CD4-positive, CD25-positive, alpha-beta regulatory T cell (primary cell): ENCODE measurements around the gene MACIR. TPM values are rescaled to one million over a fixed set of nuclear protein-coding genes. Genes with fewer than 3 reads are reported as not detected.

ENCODE experiments used
- ATAC-seq, 2 donors: fragments of 150-1000 bp; cut with Tn5 transposase; one replicate each; pipeline ENCODE4 v1.10.0; 2021; ENCODE audit warnings: low read depth in 2 of 2, moderate number of reproducible peaks in 2 of 2, moderate library complexity in 1 of 2
- DNase-seq, 3 donors: peaks; one replicate each; pipeline versions ENCODE4 v3.0.0 to v3.0.0-alpha.2; 2012 to 2022; ENCODE audit warnings: mixed read lengths in 1 of 3
- H3K27ac ChIP-seq: one replicate; pipeline ENCODE4 v1.7.0; 2013; ENCODE audit warnings: mild to moderate bottlenecking, low read length; ENCODE audit not compliant: insufficient read depth, poor library complexity, severe bottlenecking
- H3K27me3 ChIP-seq: one replicate; pipeline ENCODE4 v1.7.0; 2013; ENCODE audit warnings: low read length; ENCODE audit not compliant: control insufficient read depth, insufficient read depth
- H3K36me3 ChIP-seq: one replicate; pipeline ENCODE4 v1.7.0; 2013; ENCODE audit warnings: mild to moderate bottlenecking, low read length, moderate library complexity; ENCODE audit not compliant: control insufficient read depth, insufficient read depth
- H3K4me1 ChIP-seq: 2 replicates; pipeline ENCODE4 v1.7.0; 2013; ENCODE audit warnings: mild to moderate bottlenecking, low read length; ENCODE audit not compliant: insufficient read depth, control insufficient read depth, poor library complexity, severe bottlenecking
- H3K4me3 ChIP-seq: one replicate; pipeline ENCODE4 v1.7.0; 2013; ENCODE audit warnings: low read depth, mild to moderate bottlenecking, low read length, moderate library complexity
- H3K9me3 ChIP-seq, 2 experiments: 1 replicate in 1 of 2; 2 replicates in 1 of 2; pipeline ENCODE4 v1.7.0; 2013; ENCODE audit warnings: low read length in 2 of 2, mild to moderate bottlenecking in 1 of 2, moderate library complexity in 1 of 2; ENCODE audit not compliant: control insufficient read depth in 2 of 2
- H3K27ac Mint-ChIP-seq, 3 donors: one replicate each; pipeline ENCODE4 v1.8.0; 2020 to 2022; ENCODE audit warnings: mild to moderate bottlenecking in 3 of 3, mixed read lengths in 3 of 3, moderate library complexity in 2 of 3
- H3K27me3 Mint-ChIP-seq: one replicate; pipeline ENCODE4 v1.8.0; 2022; ENCODE audit warnings: mild to moderate bottlenecking, mixed read lengths
- H3K36me3 Mint-ChIP-seq: one replicate; pipeline ENCODE4 v1.8.0; 2020; ENCODE audit warnings: mixed read lengths
- H3K4me1 Mint-ChIP-seq, 4 donors: one replicate each; pipeline ENCODE4 v1.8.0; 2020 to 2022; ENCODE audit warnings: mixed read lengths in 4 of 4, mild to moderate bottlenecking in 1 of 4
- H3K4me3 Mint-ChIP-seq, 4 donors: one replicate each; pipeline ENCODE4 v1.8.0; 2020 to 2022; ENCODE audit warnings: mild to moderate bottlenecking in 4 of 4, mixed read lengths in 4 of 4, moderate library complexity in 3 of 4
- H3K9me3 Mint-ChIP-seq, 7 donors: one replicate each; pipeline ENCODE4 v1.8.0; 2020 to 2022; ENCODE audit warnings: mixed read lengths in 7 of 7, mild to moderate bottlenecking in 3 of 7, moderate library complexity in 2 of 7
- polyA plus RNA-seq, 4 donors: library from polyadenylated mRNA; unstranded; fragments of 300-500 nt; fragmentation: Illumina TruSeq; gene quantifications; one replicate each; pipeline ENCODE4 v1.2.3, GENCODE V29; 2021
- total RNA-seq: library from RNA; stranded (reverse); gene quantifications from one replicate; pipeline ENCODE4 v1.2.3, GENCODE V29; 2022

MACIR gene
- total and polyA plus RNA-seq, 5 donors from 2014 or later, result 2.7 to 4.8 (median 4.4) TPM

DNA sequence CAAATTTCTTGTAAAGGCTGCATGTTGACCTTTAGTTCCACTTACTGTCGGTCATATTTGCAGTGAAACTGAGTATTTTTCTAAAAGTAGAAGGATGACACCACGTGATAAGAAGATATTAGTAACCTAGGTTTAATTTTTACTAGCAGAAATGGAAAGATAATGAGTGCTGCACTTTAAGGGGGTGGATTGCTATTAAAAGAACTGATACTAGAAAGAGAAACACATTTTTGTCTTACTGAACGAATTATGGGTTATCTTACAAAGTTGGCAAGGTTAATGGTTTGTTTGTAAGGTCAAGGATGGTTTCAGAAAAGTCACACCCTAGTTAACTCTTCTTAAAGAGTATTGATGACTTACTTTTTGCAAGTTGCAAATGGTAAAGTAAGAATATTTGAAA is 2.4 kb downstream of the MACIR start:
- no peak overlapping the region for H3K27ac Mint-ChIP-seq
- peak overlapping the region; percentile 15 to 95 (median 57) for H3K4me3 Mint-ChIP-seq
- peaks cover 22% of the 10 kb centered on the region for H3K4me1 ChIP-seq
- ATAC-seq (no peak), DNase-seq (peak in 1 of 3 donors; percentile 18)
- no peaks in the 10 kb centered on the region for H3K36me3 Mint-ChIP-seq
- no peak overlapping the region for H3K27ac ChIP-seq
- H3K9me3 ChIP-seq, result no peaks in the 10 kb centered on the region
- H3K27me3 Mint-ChIP-seq, result no peaks in the 10 kb centered on the region
- peaks cover 18 to 49% (median 21%) of the 10 kb centered on the region in 4 donors for H3K4me1 Mint-ChIP-seq
- H3K9me3 Mint-ChIP-seq, result peaks cover 0 to 2% (median 0%) of the 10 kb centered on the region in 7 donors
- H3K4me3 ChIP-seq, result peak overlapping the region; percentile 0
- H3K36me3 ChIP-seq, result no peaks in the 10 kb centered on the region
- H3K27me3 ChIP-seq, result peaks cover under 1% of the 10 kb centered on the region

DNA sequence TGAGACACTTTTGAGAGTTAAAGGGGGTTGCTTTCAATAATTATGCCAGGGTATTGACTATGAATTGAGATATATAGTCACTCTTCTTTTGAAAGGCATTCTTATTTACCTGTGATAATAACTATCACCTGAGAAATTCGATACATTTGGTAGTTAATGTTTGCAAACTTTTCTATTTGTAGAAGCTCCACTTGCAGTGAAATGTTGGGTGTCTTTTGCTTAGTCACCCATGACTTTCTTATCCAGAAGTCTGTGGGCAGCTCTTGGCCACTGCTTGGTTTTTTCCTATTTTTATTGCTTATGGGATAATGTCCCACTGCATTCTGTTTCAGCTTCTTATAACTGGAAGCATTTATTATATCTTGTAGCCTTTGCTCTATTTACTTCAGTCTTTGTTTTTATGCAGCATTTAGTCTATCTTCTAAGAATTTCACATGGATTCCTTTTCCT is 3.9 kb downstream of the MACIR start:
- Histone ChIP-seq H3K4me3 (no peak overlapping the region), H3K36me3 (no peaks in the 10 kb centered on the region), H3K9me3 (no peaks in the 10 kb centered on the region), H3K27me3 (no peaks in the 10 kb centered on the region), H3K27ac (no peak overlapping the region), H3K4me1 (peaks cover 22% of the 10 kb centered on the region)
- H3K36me3 Mint-ChIP-seq, result peaks cover 4% of the 10 kb centered on the region
- no peaks in the 10 kb centered on the region for H3K9me3 Mint-ChIP-seq
- H3K4me1 Mint-ChIP-seq, result peaks cover 18 to 49% (median 23%) of the 10 kb centered on the region in 4 donors
- no peaks in the 10 kb centered on the region for H3K27me3 Mint-ChIP-seq
- no peak overlapping the region for H3K27ac Mint-ChIP-seq
- DNase-seq, result no peak
- peak overlapping the region in 1 of 4 donors; percentile 95 for H3K4me3 Mint-ChIP-seq
- ATAC-seq, result no peak

DNA sequence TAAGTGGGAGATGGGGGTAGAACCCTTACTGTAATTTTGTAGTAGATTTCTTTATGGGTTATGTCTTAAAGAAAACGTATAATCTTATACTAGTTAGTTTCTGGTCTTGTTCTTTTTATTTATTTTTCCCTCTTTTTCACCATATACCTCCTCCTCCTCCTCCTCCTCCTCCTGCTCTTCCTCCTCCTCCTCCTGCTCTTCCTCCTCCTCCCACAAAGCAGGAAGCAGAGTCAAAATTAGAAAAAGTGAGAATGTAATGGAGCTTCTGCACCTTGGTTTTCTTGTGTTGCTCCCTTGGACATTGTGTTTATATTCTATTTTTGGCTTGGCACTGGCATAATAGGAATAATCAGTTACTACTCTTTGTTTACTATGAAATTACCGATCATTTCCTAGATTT is 4.5 kb downstream of the MACIR start:
- Mint-ChIP-seq H3K36me3 (peaks cover 4% of the 10 kb centered on the region), H3K4me3 (no peak overlapping the region), H3K9me3 (no peaks in the 10 kb centered on the region), H3K27me3 (no peaks in the 10 kb centered on the region), H3K4me1 (peaks cover 18 to 53% (median 23%) of the 10 kb centered on the region in 4 donors), H3K27ac (no peak overlapping the region)
- no peaks in the 10 kb centered on the region for H3K27me3 ChIP-seq
- DNase-seq (no peak), ATAC-seq (no peak)
- peaks cover 22% of the 10 kb centered on the region for H3K4me1 ChIP-seq
- H3K4me3 ChIP-seq, result no peak overlapping the region
- H3K36me3 ChIP-seq, result no peaks in the 10 kb centered on the region
- H3K9me3 ChIP-seq, result no peaks in the 10 kb centered on the region
- H3K27ac ChIP-seq, result no peak overlapping the region

DNA sequence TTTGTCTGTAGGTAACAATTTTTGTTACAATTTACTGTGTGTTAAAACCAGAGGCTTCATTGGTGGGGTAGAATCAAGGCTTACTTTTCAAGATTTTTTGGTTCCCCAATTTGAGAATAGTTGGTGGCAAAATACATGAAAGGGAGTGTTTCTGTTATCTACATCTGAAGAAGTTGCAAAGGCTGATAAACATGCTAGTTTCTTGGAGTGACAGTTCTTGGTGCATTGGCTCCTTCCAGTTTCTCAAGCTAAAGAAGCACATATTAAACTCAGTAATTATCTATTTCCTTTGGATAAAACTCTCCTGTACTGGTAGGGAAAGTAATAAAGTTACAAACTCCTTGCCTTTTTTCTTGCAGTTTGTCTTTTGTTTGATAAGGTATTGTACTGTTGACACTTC is 5.9 kb downstream of the MACIR start:
- Histone ChIP-seq H3K27me3 (no peaks in the 10 kb centered on the region), H3K4me3 (no peak overlapping the region), H3K9me3 (no peaks in the 10 kb centered on the region), H3K27ac (no peak overlapping the region), H3K36me3 (no peaks in the 10 kb centered on the region), H3K4me1 (peaks cover 18% of the 10 kb centered on the region)
- Mint-ChIP-seq H3K4me1 (peaks cover 18 to 50% (median 23%) of the 10 kb centered on the region in 4 donors), H3K4me3 (peak overlapping the region in 1 of 4 donors; percentile 10), H3K36me3 (peaks cover 7% of the 10 kb centered on the region), H3K9me3 (no peaks in the 10 kb centered on the region), H3K27ac (no peak overlapping the region), H3K27me3 (no peaks in the 10 kb centered on the region)
- no peak for DNase-seq
- ATAC-seq, result no peak

DNA sequence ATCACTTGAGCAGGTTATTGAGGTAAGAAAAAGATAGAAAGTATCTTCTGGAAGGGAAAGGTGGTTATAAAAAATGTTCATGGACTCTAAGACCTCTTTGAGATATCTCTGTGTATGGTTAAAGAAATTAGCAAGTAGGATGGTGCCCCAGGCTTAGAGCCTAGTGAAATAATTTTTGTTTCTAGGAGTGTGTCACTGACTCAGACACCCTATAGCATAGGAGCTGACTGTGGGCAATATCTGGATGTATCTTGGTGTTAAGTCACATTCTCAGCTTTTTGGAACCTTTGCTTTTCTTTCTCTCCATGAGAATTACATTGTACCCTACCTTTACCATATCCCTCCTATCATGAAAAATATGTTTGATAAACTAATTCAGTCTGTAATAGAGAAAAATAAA is 12.0 kb downstream of the MACIR start:
- H3K4me1 Mint-ChIP-seq, result peaks cover 14 to 30% (median 21%) of the 10 kb centered on the region in 4 donors
- peaks cover 7% of the 10 kb centered on the region for H3K36me3 Mint-ChIP-seq

DNA sequence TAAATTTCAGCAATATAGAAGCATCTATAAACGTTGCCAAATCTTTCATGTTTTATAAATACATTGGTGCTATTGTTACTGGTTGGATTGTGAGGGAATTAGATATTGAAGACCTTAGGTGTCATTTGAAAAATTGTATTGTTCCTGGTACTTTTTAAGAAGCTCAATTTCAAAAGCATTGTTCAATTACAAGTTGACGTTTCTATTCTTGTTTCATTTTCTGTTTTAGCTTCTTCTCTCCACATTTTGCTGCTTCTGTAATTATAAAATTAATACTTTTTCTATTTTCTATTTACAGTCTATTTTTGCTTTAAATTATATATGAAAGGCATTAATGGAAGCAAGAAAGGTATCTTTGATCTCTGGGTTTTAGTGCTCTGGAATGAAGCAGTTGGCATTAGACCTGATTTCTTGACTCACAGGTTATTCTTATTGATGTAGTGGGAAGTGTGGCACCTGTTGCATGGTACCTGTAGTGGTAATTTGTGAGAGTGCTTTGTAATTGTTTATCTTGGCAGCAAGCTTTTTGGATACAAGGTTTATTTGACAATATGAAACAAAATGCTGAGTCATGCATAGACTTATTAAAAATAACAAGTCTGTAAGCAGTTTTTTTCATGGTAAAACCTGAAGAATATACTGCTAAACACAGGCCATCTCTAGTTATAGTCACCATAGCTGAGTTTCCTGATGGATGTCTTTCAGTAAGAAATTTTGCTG is 13.2 kb downstream of the MACIR start:
- Histone ChIP-seq H3K27me3 (no peaks in the 10 kb centered on the region), H3K4me3 (peak overlapping the region; percentile 63), H3K36me3 (peaks cover 8% of the 10 kb centered on the region), H3K27ac (peak overlapping the region; percentile 16), H3K9me3 (no peaks in the 10 kb centered on the region), H3K4me1 (no peaks in the 10 kb centered on the region)
- no peak for ATAC-seq
- Mint-ChIP-seq H3K27ac (peak overlapping the region in 1 of 3 donors; percentile 83), H3K9me3 (no peaks in the 10 kb centered on the region), H3K4me3 (peak overlapping the region; percentile 52 to 61 (median 57)), H3K36me3 (peaks cover 10% of the 10 kb centered on the region), H3K27me3 (no peaks in the 10 kb centered on the region), H3K4me1 (peaks cover 11 to 30% (median 21%) of the 10 kb centered on the region in 4 donors)
- DNase-seq, result peak in 1 of 3 donors; percentile 16

More for the DNA sequence above, 12.0 kb downstream of the MACIR start:
- H3K9me3 ChIP-seq, result no peaks in the 10 kb centered on the region
- no peak overlapping the region for H3K4me3 Mint-ChIP-seq
- H3K4me1 ChIP-seq, result no peaks in the 10 kb centered on the region
- peak overlapping the region in 2 of 3 donors; percentile 6 to 33 for H3K27ac Mint-ChIP-seq
- H3K4me3 ChIP-seq, result no peak overlapping the region
- H3K27me3 Mint-ChIP-seq, result no peaks in the 10 kb centered on the region
- ATAC-seq (no peak), DNase-seq (no peak)
- no peaks in the 10 kb centered on the region for H3K9me3 Mint-ChIP-seq
- no peak overlapping the region for H3K27ac ChIP-seq
- H3K27me3 ChIP-seq, result no peaks in the 10 kb centered on the region
- H3K36me3 ChIP-seq, result no peaks in the 10 kb centered on the region

DNA sequence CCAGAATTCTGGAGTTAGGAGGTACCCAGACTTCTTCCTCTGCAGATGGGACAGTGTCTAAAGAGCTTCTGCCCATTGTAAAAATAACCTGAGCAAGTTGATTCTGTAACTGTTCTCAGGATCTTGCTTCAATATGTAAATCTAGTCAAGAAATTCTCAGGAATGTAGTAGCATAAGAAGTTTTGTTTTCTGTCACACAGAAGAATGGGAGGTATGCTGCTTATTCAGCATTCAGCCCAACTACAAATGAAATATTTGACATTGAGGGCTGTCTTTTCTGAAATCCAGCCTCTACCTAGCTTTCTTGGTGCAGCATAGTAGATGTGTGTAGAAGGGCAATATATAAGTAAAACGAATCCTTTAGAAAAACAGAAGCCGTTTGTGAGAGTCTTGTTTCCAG is 13.8 kb downstream of the MACIR start:
- H3K27ac ChIP-seq, result no peak overlapping the region
- H3K9me3 Mint-ChIP-seq, result no peaks in the 10 kb centered on the region
- no peaks in the 10 kb centered on the region for H3K9me3 ChIP-seq
- H3K4me3 ChIP-seq, result no peak overlapping the region
- H3K4me1 Mint-ChIP-seq, result peaks cover 11 to 30% (median 21%) of the 10 kb centered on the region in 4 donors
- ATAC-seq (no peak), DNase-seq (no peak)
- no peaks in the 10 kb centered on the region for H3K4me1 ChIP-seq
- H3K27me3 Mint-ChIP-seq, result no peaks in the 10 kb centered on the region
- H3K36me3 Mint-ChIP-seq, result peaks cover 10% of the 10 kb centered on the region
- H3K36me3 ChIP-seq, result peaks cover 9% of the 10 kb centered on the region
- H3K27ac Mint-ChIP-seq, result no peak overlapping the region
- H3K4me3 Mint-ChIP-seq, result no peak overlapping the region
- H3K27me3 ChIP-seq, result no peaks in the 10 kb centered on the region

DNA sequence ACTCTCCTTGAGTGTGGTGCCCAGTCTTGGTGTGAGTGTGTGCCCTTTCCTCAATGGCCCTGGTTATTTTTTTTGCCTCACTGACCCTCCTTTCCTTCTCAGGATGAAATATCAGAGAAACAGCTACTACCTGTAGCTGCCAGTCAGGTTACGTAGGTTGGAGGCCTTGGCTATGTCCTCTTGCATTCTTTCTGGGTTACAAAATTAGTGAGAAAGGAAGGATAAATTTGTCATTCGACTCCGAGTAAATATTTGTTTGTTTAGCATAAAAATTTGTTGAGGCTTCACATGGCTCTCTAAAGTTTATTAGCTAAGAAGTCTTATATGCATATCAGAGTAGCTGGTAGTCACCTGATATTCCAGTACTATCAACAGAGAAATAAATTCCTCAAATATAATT is 15.4 kb downstream of the MACIR start:
- ATAC-seq (no peak), DNase-seq (no peak)
- no peak overlapping the region for H3K27ac Mint-ChIP-seq
- Histone ChIP-seq H3K9me3 (no peaks in the 10 kb centered on the region), H3K27ac (no peak overlapping the region), H3K27me3 (no peaks in the 10 kb centered on the region), H3K4me3 (no peak overlapping the region), H3K36me3 (peaks cover 9% of the 10 kb centered on the region), H3K4me1 (no peaks in the 10 kb centered on the region)
- H3K4me3 Mint-ChIP-seq, result no peak overlapping the region
- H3K4me1 Mint-ChIP-seq, result peaks cover 11 to 28% (median 19%) of the 10 kb centered on the region in 4 donors
- no peaks in the 10 kb centered on the region for H3K27me3 Mint-ChIP-seq
- peaks cover 7% of the 10 kb centered on the region for H3K36me3 Mint-ChIP-seq
- no peaks in the 10 kb centered on the region for H3K9me3 Mint-ChIP-seq
